Stromal cell of bone marrow (primary cell): ENCODE results near the gene SMAD7.
A peak's percentile ranks its signal among the peaks of the same experiment; 100 is the strongest.

Experiments
- DNase-seq: peaks from one replicate; pipeline ENCODE4 v3.0.0-alpha.2; 2012; ENCODE audit warnings: low read depth

Gene SMAD7

DNA sequence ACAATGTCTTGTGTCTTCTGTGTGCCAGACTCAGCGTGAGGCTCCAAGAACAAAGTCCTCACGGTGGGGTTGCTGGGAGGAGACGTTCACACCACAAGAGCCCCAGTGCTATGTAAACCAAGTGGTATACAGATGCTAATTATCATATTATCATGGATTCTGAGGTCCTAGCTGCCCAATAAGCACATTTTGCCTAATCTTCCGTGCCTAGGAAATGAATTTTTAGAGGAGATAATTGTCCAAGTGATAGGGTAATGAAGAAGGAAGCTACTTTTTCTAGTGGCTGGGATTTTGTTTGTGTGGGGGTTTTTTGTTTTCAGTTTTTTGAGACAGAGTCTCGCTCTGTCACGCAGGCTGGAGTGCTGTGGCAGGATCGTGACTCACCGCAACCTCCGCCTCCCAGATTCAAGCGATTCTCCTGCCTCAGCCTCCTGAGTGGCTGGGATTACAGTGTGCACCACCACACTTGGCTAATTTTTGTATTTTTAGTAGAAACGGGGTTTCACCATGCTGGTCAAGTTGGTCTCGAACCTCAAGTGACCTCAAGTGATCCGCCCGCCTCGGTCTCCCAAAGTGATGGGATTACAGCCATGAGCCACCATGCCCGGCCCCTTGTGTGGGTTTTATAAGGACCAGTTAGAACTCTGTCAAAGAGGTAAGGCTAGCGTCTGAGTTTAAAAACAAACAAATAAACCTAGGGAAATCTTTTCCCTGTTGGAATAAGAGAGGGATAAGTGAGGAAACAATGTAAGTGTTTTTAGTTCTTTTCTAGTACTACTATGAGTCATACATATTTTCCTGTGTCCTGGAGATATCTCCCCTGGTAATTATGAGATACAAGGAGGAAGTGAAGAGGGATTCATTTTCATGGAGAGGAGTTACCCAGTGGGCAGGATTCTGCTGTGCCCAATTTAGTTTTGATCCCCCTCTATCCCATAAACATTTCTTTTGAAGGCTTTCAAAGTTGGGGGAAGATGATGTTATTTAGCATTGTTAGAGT, 9.5 kb upstream of the SMAD7 start:
- no peak for DNase-seq

DNA sequence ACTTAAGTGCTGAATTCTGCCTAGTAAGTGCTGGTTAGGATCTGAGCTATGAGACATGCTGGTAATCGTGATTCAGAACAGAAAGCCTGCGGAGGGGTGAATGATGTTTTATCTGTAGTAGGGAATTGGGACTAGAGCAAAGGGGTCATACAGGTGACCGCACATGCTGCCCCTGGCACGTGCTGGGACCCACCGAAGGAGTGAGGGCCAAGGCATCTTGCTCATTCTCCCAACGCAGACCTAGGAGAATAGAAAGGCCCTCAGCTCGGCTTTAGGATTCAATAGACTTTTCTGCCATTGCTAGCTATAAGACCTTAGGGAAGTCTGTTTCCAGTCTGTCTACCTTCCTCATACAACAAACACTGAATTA, 8.8 kb upstream of the SMAD7 start:
- no peak for DNase-seq

DNA sequence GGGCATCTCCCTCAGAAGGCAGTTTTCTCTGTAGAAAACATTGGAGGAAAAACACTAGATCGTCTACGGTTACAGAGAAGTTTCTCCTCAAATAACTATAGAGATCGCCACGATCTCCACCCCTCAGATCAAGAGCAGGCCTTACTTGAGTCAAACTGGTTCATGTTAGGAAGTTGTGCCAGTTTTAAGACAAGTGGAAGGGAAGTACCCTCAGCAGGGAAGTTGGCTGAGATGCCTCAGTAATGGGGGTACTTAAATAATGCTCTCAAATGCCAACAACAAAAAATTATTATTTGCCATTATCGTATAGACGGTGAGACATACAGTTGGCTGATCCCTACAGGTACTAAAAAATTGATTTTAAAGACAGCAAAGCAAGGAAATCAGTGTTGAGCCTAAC, 8.2 kb upstream of the SMAD7 start:
- DNase-seq, result no peak

DNA sequence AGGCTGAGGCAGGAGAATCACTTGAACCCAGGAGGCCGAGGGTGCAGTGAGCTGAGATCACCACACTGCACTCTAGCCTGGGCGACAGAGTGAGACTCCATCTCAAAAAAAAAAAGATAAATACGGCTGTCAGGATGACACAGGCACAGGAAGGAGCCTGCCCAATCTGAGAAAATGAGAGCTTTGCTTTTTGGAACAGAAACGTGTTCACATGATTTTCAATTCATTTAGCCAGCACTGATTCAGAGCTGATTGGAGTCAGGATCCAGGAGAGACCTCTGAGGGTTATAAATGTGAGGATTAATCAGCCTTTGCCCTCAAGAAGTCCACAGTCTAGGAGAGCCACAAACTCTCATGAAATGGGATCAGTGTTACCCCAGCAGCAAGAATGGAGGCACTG, 6.9 kb upstream of the SMAD7 start:
- no peak for DNase-seq

DNA sequence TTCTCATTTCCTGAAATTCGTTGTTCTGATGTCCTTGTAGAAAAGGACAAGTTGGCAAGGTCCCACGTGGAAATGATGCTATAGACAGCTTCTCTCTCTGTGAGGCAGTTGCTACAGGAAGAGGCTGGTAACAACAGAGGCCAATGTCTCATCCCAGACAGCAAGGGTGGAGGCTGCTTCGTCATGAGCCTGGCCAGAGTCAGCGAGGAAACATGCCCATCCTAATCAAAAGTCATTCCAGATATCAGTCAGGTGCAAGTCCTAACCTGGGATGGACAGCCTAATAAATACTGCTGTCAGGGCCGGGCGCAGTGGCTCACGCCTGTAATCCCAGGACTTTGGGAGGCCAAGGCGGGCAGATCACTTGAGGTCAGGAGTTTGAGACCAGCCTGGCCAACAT, 6.4 kb upstream of the SMAD7 start:
- no peak for DNase-seq

DNA sequence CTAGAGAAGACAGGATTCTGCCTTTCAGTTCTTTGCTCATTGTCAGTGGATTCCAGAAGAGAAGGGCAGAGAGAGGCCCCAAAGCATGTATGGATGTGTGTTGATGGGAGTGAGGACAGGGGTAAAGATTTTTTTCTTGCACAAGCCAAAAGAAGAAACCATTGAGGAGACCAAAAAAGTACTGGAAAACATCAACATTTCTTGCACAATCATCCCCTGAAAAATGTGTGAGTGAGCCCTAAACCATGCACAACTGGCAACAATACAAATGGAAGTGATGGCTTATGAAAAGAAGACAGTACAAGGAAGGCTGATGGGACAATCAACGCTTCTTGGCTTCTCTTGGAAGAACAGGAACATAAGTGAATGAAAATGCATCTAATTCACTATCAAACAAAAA, 5.6 kb upstream of the SMAD7 start:
- no peak for DNase-seq

DNA sequence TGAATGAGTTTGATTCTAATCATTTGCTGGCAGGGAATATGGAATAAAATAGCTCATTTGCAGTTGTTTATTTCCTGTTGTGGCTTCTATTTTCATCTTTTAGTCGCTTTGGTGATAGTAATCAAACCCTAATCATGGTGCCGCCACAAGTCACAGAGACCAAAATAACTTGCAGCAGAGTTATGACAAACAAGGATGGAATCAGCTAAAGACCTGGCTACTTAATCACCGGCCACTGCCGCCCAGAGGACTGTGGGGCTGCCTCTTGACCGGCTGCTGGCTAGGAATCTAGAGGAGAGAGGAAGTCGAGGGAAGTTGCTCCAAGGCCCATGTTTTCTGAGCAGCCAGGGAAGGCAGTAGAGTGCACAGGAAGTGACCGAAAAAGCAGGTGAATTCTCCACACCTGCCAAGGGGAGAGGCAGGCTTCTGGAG, 5.1 kb upstream of the SMAD7 start:
- peak; percentile 79 for DNase-seq

DNA sequence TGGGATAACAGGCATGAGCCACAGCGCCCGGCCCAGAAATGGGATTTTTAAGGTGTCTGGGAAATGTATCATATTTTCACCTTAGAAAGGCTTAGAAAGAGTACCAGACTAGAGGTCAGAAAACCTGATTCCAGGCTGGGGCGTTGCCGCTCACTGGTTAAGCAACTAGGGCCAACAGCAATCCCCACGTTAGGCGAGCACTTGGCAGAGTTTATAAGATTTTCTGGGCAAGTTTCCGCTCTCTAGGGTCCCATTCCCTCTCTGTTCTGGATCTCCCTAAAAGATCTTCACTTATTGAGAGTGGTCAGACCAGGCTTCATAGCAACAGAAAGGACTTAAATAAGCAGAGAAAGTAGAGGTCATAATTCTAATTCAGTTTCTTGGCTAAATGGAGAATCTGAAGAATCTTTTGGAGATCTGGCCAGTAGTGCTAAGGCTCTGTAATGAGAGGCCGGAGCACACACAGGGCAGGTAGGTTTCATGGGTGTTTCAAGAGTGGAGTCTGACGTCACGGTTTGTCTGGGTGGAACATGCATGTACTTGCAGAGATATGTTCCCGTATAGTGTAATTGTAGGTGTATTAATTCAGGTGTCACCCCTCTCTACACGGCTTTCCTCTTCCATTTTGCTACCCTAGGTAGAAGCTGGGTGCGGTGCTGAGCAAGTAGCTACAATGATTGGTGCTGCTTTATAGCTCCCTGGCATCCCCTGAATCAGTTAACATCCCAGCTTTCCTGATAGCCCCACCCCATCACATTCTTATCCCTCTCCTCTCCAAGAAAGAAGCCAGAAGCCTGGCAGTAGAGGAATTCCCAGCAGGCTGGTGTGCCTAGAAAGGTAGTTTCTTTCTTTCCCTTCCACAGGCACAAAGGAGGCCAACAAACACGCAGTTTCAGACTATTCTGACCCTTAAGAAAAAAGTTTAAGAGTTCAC, 4.4 kb upstream of the SMAD7 start:
- DNase-seq, result no peak

DNA sequence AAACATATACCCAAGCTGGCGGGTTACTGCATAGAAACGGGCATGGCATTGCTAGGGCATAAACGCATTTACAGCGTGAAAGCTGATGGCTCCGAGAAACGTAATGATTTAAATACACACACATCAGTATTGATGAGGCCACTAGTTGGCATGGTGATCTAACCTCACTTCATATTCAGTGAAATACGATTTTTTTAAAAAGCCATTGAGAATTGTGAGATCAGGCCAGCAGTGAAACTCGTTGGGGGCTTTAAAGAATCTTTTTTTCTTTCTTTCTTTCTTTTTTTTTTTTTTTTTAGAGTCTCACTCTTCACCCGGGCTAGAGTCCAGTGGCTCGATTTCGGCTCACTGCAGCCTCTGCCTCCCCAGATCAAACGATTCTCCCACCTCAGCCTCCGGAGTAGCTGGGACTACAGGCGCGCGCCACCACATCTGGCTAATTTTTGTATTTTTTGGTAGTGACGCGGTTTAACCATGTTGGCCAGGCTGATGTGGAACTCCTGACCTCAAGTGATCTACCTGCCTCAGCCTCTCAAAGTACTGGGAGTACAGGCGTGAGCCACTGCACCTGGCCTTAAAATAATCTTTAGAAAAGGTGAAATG, 2.4 kb upstream of the SMAD7 start:
- DNase-seq, result no peak

DNA sequence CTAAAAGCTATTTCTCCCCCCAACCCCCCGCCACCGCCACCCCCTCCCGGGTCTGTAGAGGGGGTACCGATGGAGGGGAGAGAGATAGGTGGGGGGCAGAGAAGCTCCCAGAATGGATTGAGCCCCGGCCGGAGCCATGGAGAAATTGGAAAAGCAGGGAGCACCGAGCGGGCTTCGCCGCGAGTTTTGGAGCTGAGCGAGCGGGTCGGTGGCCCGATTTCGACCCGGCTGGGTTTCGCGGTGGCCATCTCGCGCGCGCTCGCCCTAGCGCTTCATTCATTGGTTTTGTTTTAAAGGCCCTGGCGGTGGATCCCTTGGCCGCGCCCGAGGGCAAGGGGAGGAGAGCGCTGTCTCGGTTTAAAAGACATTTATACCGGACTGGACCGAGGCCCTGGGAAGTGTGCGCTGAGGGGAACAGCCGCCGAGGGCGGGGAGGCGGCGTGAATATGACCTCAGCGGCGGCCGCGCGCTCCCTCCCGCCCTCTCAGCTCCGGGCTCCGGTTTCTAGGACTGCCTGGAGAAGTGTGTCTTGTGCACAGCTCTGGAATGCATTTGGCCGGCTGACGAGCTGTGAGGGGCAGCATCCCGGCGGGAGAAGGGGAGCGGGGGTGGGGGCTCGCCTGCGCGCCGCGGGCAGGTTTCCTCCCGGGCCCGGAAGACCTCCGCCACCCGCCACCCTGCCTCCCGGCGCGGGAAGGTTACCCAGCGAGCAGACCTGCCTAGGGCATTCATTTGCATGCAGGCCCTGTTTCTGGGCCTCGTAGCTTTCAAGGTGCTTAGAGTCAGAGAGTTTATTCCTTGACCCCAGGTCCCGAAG, 1.7 kb upstream of the SMAD7 start:
- no peak for DNase-seq

DNA sequence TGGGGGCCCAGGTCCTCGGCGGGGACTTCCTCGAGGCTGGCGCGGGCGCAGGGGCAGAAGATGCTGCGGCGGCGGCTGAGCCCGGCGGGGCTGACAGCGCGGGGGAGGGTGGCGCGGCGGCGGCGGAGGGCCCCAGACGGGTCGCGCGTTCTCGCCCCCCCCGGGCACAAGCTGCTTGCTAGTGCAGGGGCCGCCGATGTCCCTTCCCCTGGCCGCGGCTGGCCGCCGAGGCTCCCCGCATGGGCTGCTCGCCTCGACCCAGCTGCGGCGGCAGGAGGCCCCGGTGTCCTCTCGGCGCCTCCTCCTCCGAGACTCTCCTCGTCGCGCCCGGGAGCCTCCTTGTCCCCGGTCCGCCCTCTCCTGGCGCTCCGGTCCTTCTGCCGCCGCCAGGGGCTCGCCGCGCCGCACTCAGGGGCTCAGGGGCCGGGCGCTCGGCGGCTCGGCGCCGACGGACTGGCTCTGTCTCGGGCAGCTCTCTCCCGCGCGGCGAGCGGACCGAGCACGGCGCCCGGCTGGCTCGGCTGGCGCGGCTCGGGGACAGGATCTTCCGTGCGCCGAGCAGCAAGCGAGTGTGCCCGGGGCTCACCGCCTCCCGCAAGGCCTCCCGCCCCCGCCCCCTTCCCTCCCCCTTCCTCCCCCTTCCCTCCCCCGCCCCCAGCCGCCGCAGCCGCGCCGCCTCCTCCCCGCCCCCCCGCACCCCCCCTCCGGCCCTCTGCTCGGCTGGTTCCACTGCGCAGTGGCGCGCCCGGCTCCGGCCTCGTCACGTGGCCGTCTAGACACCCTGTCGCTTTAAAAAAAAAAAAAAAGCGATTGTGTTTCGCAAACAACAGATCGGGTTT, 902 bp upstream of the SMAD7 start:
- DNase-seq, result no peak

DNA sequence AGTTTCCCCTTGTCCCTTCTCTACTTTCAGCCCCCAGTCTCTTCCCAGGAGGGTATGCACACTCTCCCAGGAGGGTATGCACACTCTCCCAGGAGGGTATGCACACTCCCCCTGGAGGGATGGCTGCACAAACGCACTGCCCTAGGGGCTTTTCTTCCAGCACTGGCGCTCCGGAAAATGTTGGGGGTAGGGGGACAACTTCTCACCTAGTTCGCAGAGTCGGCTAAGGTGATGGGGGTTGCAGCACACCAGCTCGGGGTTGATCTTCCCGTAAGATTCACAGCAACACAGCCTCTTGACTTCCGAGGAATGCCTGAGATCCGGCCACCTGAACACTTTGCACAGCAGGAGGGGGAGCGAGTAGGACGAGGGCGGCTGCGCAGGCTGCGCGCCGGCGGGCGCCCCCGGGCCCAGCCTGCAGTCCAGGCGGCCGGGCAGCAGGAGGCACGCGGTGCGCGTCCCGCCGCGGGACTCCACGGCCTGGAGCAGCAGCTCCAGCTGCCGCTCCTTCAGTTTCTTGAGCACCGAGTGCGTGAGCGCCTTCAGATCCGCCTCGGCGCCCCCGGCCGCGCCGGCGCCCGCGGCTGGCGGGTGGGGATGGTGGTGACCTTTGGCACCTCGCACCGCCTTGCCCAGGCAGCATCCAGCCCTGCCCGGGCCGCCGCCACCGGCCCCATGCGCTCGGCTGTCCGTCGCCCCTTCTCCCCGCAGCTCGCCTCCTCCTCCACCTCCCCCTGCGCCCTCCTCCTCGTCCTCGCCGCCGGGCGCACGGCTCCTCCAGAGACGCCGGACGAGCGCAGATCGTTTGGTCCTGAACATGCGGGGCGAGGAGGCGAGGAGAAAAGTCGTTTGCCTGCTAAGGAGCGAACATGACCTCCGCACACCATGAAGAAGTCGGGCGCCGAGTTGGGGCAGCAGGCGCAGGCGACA, 894 bp downstream of the SMAD7 start:
- no peak for DNase-seq

DNA sequence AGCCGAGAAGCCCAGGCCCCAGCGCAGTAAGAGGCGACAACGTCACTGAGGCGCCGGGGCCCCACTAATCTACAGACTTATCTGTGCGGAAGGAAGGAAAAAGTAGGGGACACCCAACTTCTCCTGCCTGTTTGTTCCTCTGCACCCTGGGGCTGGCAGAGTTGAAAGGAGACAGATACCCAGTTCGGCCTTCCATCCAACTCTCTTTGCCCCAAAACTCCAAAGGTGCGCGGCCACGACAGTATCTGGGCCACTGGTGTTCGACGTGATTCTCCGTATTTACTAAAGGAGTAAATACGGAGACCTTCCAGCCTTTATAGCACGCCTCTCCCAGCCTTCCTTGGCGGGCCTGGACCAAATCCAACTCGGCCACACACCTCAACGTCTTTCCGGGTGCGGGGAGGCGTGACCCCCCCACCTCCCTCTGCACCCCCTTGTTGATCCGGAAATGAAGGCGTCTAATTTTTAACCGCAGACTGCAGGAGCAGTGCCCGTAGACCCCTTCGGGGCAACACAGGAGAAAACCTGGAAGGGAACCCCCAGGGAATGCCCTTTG, 1.6 kb downstream of the SMAD7 start:
- no peak for DNase-seq

DNA sequence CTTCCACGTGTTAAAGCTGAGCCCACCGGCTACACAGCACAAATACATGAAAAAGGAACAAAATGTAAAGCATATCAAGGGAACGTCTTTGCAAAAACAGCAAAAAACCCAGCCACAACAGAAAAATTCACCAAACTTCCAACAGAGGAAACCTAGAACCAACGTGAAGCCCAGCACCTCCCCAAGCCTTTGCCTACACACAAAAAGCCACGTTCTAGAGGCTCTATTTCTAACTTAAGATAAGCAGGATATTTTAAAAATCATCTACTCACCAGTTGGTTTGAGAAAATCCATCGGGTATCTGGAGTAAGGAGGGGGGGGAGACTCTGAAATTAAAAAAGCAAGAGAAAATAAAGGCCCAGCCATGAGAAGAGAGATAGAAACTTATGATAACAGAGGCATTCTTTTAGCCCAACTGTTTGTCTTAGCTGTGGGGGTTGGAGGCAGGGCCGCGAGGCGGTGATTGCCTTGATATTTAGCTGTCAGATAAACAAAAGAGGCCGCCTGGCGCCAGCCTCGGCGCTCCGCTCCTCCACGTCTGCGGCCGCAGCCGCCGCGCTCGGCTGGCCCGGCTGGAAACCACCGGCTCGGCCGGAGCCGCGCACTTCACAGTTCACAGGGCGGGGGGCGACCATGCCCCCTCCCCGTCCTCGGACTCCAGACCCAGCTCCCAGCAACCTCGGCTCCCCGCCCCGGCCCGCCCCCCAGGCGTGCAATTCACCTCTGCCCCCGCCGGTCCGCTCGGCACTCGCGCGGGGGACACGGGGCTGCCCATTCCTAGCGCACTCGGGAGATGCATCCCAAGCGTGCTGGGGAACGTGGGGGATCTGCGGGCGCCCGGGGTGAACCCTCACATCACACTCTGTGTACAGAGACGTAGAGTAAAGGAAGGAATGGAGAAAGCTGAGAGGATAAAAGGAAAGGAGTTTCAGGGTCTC, 2.4 kb downstream of the SMAD7 start:
- DNase-seq, result no peak

DNA sequence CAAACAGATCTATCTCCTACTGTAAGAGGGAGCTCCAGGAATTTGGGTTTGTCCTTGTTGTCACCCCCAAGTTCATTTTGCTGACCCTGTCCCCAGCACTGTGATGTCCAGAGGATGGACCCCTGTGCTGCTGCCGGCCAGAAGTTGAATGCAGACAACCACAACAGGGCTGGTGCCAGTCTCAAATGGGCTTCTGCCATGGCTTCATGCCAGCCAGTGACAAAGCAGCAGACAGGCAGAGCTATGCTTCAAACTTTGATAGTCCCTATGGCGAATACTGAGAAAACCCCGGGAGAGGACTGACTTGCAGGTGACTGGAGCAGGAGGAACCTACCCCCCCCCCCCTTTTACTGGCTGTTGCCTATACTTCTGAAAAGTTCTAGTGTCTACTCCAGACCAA, 3.2 kb downstream of the SMAD7 start:
- DNase-seq, result no peak

DNA sequence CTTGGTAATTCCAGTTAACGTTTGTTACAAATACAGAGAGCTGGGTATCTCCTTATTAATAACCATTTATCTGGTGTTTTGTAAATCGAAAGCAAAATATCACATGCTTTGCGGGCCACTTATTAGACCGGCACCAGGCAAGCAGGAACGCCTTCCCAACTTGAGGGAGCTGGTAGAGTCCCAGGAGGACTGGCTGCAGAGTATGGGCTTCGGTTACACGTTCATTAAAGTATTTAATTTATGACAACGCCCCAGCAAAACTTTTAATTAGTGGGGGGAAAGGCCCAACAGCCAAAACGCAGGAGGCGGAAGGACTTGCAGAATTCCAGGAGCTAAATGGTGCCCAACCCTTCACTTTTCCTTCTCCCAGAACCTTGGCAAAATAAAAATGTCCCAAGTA, 3.7 kb downstream of the SMAD7 start:
- no peak for DNase-seq

DNA sequence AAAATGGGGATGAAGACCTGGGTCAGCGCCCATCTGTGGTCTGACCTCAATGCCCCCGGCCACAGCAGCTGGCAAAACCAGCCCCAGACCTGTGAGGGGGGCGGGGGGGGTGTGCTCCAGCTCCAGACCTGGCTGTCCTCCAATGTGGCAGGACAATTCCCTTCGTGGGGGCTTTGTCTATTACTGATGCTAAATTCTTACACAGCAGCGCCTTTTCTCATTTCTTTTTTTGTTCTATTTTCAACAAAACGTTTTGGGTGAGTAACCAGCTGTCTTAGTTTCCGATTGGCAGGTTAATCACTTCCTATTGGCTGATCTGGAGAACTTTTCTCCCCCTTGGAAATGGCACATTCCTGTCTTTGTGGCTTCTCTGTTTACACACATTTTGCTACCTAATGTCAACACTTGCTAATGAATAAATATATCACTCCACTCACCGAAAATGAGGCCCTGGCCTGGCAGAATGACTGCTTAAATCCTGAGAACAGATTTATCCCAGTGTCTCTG, 4.4 kb downstream of the SMAD7 start:
- DNase-seq, result no peak

DNA sequence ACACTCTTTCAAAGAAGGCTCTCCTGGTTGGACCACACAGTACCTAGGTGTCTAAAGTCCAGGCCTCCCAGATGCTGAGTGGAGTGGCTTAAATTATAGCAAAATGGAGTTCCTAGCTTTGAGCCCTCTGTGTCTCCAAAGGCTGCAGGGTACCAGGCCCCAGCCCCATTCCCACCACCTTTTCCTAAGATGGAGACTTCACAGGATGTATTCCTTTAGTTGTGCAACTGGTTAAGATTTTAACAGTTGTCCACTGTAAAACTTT, 4.9 kb downstream of the SMAD7 start:
- no peak for DNase-seq
